Panc1 (cell line): Measurements from ENCODE around the gene BBS9. TPM values are rescaled to one million over a fixed set of nuclear protein-coding genes. Genes with fewer than 3 reads are reported as not detected.

Experiments
- ATAC-seq: fragments of 200-7000 bp; cut with Tn5 transposase; 2 replicates; pipeline ENCODE4 v1.9.1; 2020; ENCODE audit warnings: mild to moderate bottlenecking, moderate library complexity
- BruUV-seq: library from RNA; stranded (reverse); fragments of 400-500 nt; replicated peaks from 2 replicates; lab custom pipeline; 2021; lab: Mats Ljungman, UMichigan
- CTCF ChIA-PET: fragments of 300-600 bp; sonication (Branson Sonifier 250); formaldehyde crosslinking; loops from one replicate; lab custom pipeline; 2022; ENCODE audit warnings: antibody characterized with exemption; lab: Charles Lee
- POLR2A ChIA-PET: fragments of 300-600 bp; sonication (Branson Sonifier 250); formaldehyde crosslinking; loops from one replicate; lab custom pipeline; 2022; ENCODE audit warnings: antibody characterized with exemption; lab: Charles Lee
- DNase-seq: peaks from one replicate; pipeline ENCODE4 v3.0.0-alpha.2; 2010; ENCODE audit warnings: low read depth, low spot score
- H3K27ac ChIP-seq: 2 replicates; pipeline ENCODE4 v1.5.1; 2011; ENCODE audit warnings: mild to moderate bottlenecking, low read length, inconsistent platforms
- H3K27me3 ChIP-seq: fragments of 200-500 bp; sonication (Bioruptor generic); 2 replicates; pipeline ENCODE4 v1.6.0; 2014; ENCODE audit warnings: low read length, inconsistent platforms; ENCODE audit not compliant: control insufficient read depth, insufficient read depth
- H3K36me3 ChIP-seq: fragments of 200-500 bp; sonication (Bioruptor generic); 2 replicates; pipeline ENCODE4 v1.5.1; 2014; ENCODE audit warnings: inconsistent platforms, mild to moderate bottlenecking, low read length, moderate library complexity; ENCODE audit not compliant: control insufficient read depth, insufficient read depth
- H3K4me1 ChIP-seq: 2 replicates; pipeline ENCODE4 v1.5.1; 2011; ENCODE audit warnings: inconsistent platforms, mild to moderate bottlenecking, low read length, moderate library complexity; ENCODE audit not compliant: control insufficient read depth, insufficient read depth
- H3K4me3 ChIP-seq, 2 experiments: 2 replicates each; pipeline ENCODE4 v1.5.1; 2011 to 2012; ENCODE audit warnings: low read depth in 2 of 2, low read length in 2 of 2, mild to moderate bottlenecking in 2 of 2, inconsistent platforms in 1 of 2, moderate library complexity in 1 of 2
- H3K9me3 ChIP-seq: fragments of 200-500 bp; sonication (Bioruptor generic); 2 replicates; pipeline ENCODE4 v1.5.1; 2014; ENCODE audit warnings: low read depth, mild to moderate bottlenecking, inconsistent platforms, low read length, moderate library complexity; ENCODE audit not compliant: control insufficient read depth, insufficient read depth
- POLR2AphosphoS5 ChIP-seq: IDR thresholded peaks from 2 replicates; pipeline ENCODE4 v1.6.1; 2012; ENCODE audit warnings: mild to moderate bottlenecking, low read depth, low read length, moderate library complexity
- REST ChIP-seq, 2 experiments: IDR thresholded peaks; 2 replicates each; pipeline ENCODE4 v1.6.1; 2011 to 2012; ENCODE audit warnings: low read depth in 2 of 2, control low read depth in 1 of 2, low read length in 1 of 2, mild to moderate bottlenecking in 1 of 2, moderate library complexity in 1 of 2; ENCODE audit not compliant: insufficient read depth in 1 of 2
- SIN3A ChIP-seq: IDR thresholded peaks from 2 replicates; pipeline ENCODE4 v1.6.1; 2012; ENCODE audit warnings: low read depth, mild to moderate bottlenecking, low read length, moderate library complexity, borderline replicate concordance; ENCODE audit not compliant: insufficient read depth
- TCF7L2 ChIP-seq: IDR thresholded peaks from 2 replicates; pipeline ENCODE4 v1.6.1; 2011; ENCODE audit warnings: mild to moderate bottlenecking, low read depth, low read length, inconsistent platforms
- in situ Hi-C: cut with HindIII; loops from 2 replicates; pipeline ENCODE4 v1.10.0; 2016; ENCODE audit warnings: low sequenced_read_pairs, low pct_unique_long_range_greater_than_20kb
- intact Hi-C: fragments of 100-400 bp; cut with micrococcal nuclease; formaldehyde crosslinking; loops from one replicate; pipeline ENCODE4 v1.10.0; 2022; ENCODE audit not compliant: unreplicated experiment
- total RNA-seq: library from RNA; stranded (reverse); gene quantifications from one replicate; pipeline ENCODE4 v1.2.1, GENCODE V29; 2021; ENCODE audit not compliant: unreplicated experiment
- TF ChIP-seq, protein P1 (sequence below): fragments of 450-650 bp; IDR thresholded peaks from 2 replicates; pipeline ENCODE4 v1.5.1; 2017; ENCODE audit warnings: mild to moderate bottlenecking

The BBS9 gene
- total RNA-seq, 1 experiment from 2014 or later, result 6.9 TPM

DNA sequence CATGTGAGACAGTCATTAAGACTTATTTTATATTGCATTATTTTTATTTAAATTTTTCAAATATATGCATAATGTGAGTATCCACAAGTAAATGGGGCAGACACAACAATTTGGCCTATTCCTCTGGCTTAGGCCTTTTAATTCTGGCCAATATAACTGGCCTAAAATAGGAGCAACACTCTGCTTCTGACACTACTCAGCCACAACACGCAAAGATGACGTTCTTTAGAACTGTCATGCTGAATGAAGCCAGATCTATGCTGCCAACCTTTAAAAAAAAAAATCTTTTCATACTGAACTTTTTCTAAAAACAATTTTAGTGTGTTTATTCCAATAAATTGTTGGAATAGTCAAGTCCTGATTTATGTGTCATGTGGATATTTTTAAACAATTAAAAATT is 421.0 kb downstream of the BBS9 start:
- ATAC-seq, result no peak
- Histone ChIP-seq H3K4me1 (no peaks in the 10 kb centered on the region), H3K4me3 (no peak overlapping the region), H3K36me3 (no peaks in the 10 kb centered on the region), H3K27ac (no peak overlapping the region), H3K27me3 (no peaks in the 10 kb centered on the region), H3K9me3 (no peaks in the 10 kb centered on the region)
- in situ Hi-C loops (no loop called here), intact Hi-C loops (no loop called here)
- DNase-seq, result no peak
- TF ChIP-seq SIN3A (no peak), POLR2AphosphoS5 (no peak), REST (IDR thresholded peaks at IDR 0.05; ENCODE audit: insufficient read depth in 1 of 2, low read depth in 2 of 2, low read length in 1 of 2) (no peak), TCF7L2 (no peak)
- TF ChIP-seq, protein P1, sequence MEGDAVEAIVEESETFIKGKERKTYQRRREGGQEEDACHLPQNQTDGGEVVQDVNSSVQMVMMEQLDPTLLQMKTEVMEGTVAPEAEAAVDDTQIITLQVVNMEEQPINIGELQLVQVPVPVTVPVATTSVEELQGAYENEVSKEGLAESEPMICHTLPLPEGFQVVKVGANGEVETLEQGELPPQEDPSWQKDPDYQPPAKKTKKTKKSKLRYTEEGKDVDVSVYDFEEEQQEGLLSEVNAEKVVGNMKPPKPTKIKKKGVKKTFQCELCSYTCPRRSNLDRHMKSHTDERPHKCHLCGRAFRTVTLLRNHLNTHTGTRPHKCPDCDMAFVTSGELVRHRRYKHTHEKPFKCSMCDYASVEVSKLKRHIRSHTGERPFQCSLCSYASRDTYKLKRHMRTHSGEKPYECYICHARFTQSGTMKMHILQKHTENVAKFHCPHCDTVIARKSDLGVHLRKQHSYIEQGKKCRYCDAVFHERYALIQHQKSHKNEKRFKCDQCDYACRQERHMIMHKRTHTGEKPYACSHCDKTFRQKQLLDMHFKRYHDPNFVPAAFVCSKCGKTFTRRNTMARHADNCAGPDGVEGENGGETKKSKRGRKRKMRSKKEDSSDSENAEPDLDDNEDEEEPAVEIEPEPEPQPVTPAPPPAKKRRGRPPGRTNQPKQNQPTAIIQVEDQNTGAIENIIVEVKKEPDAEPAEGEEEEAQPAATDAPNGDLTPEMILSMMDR, result no peak
- CTCF ChIA-PET, result no interaction called here
- BruUV-seq, result no TSS peak
- POLR2A ChIA-PET, result no interaction called here

GRCh38 chr7:33550979-33551378 is 421.6 kb downstream of the BBS9 start:
- Histone ChIP-seq H3K36me3 (no peaks in the 10 kb centered on the region), H3K4me3 (no peak overlapping the region), H3K9me3 (no peaks in the 10 kb centered on the region), H3K27me3 (no peaks in the 10 kb centered on the region), H3K4me1 (no peaks in the 10 kb centered on the region), H3K27ac (no peak overlapping the region)
- intact Hi-C loops, result no loop called here
- no peak for DNase-seq
- POLR2A ChIA-PET, result no interaction called here
- no peak for ATAC-seq
- TF ChIP-seq TCF7L2 (no peak), REST (IDR thresholded peaks at IDR 0.05; ENCODE audit: insufficient read depth in 1 of 2, low read depth in 2 of 2, low read length in 1 of 2) (no peak), POLR2AphosphoS5 (no peak), SIN3A (no peak)
- TF ChIP-seq, protein P1, result no peak
- BruUV-seq, result no TSS peak
- CTCF ChIA-PET, result no interaction called here
- in situ Hi-C loops, result no loop called here
